ENCODE data around the gene SLC12A7.

SLC12A7 gene

DNA sequence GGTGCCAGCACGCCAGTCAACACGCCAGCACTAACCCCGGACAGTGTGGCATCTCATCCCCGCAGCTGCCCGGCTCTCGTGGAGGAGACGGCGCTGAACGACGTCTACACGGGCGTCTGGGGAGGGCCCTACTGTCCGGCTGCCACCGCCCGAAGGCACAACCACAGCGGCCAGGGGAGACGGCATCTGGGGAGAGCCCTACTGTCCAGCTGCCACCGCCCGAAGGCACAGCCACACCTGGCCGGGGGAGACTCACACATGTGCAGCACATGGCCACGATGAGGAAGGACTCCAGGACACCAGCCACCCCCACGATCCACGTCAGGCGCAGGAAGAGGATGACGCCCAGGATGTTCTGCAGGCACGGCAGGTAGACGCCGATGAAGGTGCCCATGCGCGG lies 23.1 kb downstream of the SLC12A7 start:
- no peak overlapping the region for H3K27ac ChIP-seq (ENCODE audit: extremely low read depth, low read depth, low read length)
- no peaks in the 10 kb centered on the region for H3K4me1 ChIP-seq (ENCODE audit: control insufficient read depth, insufficient read depth, low read length)
- H3K9me3 ChIP-seq (ENCODE audit: control insufficient read depth, insufficient read depth, low read depth, low read length), result no peaks in the 10 kb centered on the region
- TF ChIP-seq ZNF837 (tag by site-specific recombination; IDR thresholded peaks at IDR 0.05), result no peak
- no peak for TF ChIP-seq ZNF350 (tag by site-specific recombination; IDR thresholded peaks at IDR 0.05)
- TF ChIP-seq ZNF341 (tag by site-specific recombination; IDR thresholded peaks at IDR 0.05; ENCODE audit: low read depth), result no peak
- TF ChIP-seq ZNF768 (tag by site-specific recombination; IDR thresholded peaks at IDR 0.05), result no peak
- TF ChIP-seq ZNF677 (tag by site-specific recombination; IDR thresholded peaks at IDR 0.05), result no peak
- no peak for TF ChIP-seq ZNF548 (tag by site-specific recombination; IDR thresholded peaks at IDR 0.05)
- no peak for TF ChIP-seq ZIC2 (tag by site-specific recombination; IDR thresholded peaks at IDR 0.05)
- TF ChIP-seq ZNF239 (tag by site-specific recombination; IDR thresholded peaks at IDR 0.05), result no peak
- TF ChIP-seq, protein P1, sequence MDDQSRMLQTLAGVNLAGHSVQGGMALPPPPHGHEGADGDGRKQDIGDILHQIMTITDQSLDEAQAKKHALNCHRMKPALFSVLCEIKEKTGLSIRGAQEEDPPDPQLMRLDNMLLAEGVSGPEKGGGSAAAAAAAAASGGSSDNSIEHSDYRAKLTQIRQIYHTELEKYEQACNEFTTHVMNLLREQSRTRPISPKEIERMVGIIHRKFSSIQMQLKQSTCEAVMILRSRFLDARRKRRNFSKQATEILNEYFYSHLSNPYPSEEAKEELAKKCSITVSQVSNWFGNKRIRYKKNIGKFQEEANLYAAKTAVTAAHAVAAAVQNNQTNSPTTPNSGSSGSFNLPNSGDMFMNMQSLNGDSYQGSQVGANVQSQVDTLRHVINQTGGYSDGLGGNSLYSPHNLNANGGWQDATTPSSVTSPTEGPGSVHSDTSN (CRISPR knock-in tag; IDR thresholded peaks at IDR 0.05), result no peak
- no peak for TF ChIP-seq SETDB1 (IDR thresholded peaks at IDR 0.05; ENCODE audit: insufficient read length, low read length)
- no peak for TF ChIP-seq ZNF596 (tag by site-specific recombination; IDR thresholded peaks at IDR 0.05)
- no peak for TF ChIP-seq MZF1 (tag by site-specific recombination; IDR thresholded peaks at IDR 0.05; ENCODE audit: borderline replicate concordance)
- CTCF ChIA-PET, result no interaction called here
- peaks cover 0 to 56% of the 10 kb centered on the region in 2 experiments; a peak in 1 of 3 replicates for H3K36me3 ChIP-seq (ENCODE audit: control insufficient read depth in 2 of 2, insufficient read depth in 1 of 2, low read length in 2 of 2)
- POLR2A ChIA-PET, result no interaction called here
- H3K4me3 ChIP-seq (ENCODE audit: low read depth, low read length), result no peak overlapping the region

GRCh38 chr5:1088031-1088430 lies 23.8 kb downstream of the SLC12A7 start:
- Histone ChIP-seq H3K9me3 (ENCODE audit: control insufficient read depth, insufficient read depth, low read depth, low read length) (no peaks in the 10 kb centered on the region), H3K36me3 (ENCODE audit: control insufficient read depth in 2 of 2, insufficient read depth in 1 of 2, low read length in 2 of 2) (peaks cover 0 to 58% of the 10 kb centered on the region in 2 experiments; a peak in 1 of 3 replicates), H3K4me1 (ENCODE audit: control insufficient read depth, insufficient read depth, low read length) (no peaks in the 10 kb centered on the region), H3K4me3 (ENCODE audit: low read depth, low read length) (no peak overlapping the region), H3K27ac (ENCODE audit: extremely low read depth, low read depth, low read length) (no peak overlapping the region)
- TF ChIP-seq ZNF324 (tag by site-specific recombination; IDR thresholded peaks at IDR 0.05), result no peak
- no peak for TF ChIP-seq ZNF521 (tag by site-specific recombination; IDR thresholded peaks at IDR 0.05)
- TF ChIP-seq ZNF211 (tag by site-specific recombination; IDR thresholded peaks at IDR 0.05; ENCODE audit: low read depth), result no peak
- TF ChIP-seq, protein P2, sequence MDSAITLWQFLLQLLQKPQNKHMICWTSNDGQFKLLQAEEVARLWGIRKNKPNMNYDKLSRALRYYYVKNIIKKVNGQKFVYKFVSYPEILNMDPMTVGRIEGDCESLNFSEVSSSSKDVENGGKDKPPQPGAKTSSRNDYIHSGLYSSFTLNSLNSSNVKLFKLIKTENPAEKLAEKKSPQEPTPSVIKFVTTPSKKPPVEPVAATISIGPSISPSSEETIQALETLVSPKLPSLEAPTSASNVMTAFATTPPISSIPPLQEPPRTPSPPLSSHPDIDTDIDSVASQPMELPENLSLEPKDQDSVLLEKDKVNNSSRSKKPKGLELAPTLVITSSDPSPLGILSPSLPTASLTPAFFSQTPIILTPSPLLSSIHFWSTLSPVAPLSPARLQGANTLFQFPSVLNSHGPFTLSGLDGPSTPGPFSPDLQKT (IDR thresholded peaks at IDR 0.05; ENCODE audit: borderline replicate concordance, low read depth, low read length), result no peak
- no peak for TF ChIP-seq ZNF792 (tag by site-specific recombination; IDR thresholded peaks at IDR 0.05)
- no peak for TF ChIP-seq ZNF248 (tag by site-specific recombination; IDR thresholded peaks at IDR 0.05)
- no peak for TF ChIP-seq ZBTB7A (tag by site-specific recombination; IDR thresholded peaks at IDR 0.05; ENCODE audit: low read depth)
- no peak for TF ChIP-seq ZNF341 (tag by site-specific recombination; IDR thresholded peaks at IDR 0.05; ENCODE audit: low read depth)
- no peak for TF ChIP-seq ZNF707 (tag by site-specific recombination; IDR thresholded peaks at IDR 0.05)
- no peak for TF ChIP-seq SCRT1 (tag by site-specific recombination; IDR thresholded peaks at IDR 0.05; ENCODE audit: borderline replicate concordance)
- no peak for TF ChIP-seq KLF10 (tag by site-specific recombination; IDR thresholded peaks at IDR 0.05)
- TF ChIP-seq ZNF391 (tag by site-specific recombination; IDR thresholded peaks at IDR 0.05; ENCODE audit: borderline replicate concordance, low read depth), result no peak
- ChIA-PET CTCF (no interaction called here), POLR2A (no interaction called here)

DNA sequence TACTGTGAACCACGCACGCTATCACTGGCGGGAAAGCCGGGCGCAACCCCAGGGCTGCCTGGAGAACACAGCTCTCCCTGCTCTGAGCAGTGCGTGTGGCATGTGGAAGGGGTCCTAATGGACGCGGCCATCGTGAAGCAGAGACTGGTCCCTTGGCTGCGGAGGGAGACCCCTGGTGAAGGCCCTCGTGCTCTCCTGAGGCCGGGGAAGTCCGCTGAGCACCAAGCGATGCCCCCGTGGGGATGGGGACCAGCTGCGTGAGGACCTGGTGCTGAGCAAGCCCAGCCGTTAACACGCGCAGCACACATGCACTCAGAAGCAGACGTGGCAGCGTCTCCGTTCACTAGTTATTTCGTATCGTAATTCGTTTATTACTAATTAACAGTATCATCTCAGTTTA lies 24.4 kb downstream of the SLC12A7 start:
- POLR2A ChIA-PET, result no interaction called here

More for the DNA sequence above, 24.4 kb downstream of the SLC12A7 start:
- TF ChIP-seq ZNF423 (tag by site-specific recombination; IDR thresholded peaks at IDR 0.05), result no peak
- no peak for TF ChIP-seq ZBTB17 (tag by site-specific recombination; IDR thresholded peaks at IDR 0.05)
- TF ChIP-seq ZNF791 (tag by site-specific recombination; IDR thresholded peaks at IDR 0.05), result no peak
- TF ChIP-seq, protein P3, sequence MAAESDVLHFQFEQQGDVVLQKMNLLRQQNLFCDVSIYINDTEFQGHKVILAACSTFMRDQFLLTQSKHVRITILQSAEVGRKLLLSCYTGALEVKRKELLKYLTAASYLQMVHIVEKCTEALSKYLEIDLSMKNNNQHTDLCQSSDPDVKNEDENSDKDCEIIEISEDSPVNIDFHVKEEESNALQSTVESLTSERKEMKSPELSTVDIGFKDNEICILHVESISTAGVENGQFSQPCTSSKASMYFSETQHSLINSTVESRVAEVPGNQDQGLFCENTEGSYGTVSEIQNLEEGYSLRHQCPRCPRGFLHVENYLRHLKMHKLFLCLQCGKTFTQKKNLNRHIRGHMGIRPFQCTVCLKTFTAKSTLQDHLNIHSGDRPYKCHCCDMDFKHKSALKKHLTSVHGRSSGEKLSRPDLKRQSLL (tag by site-specific recombination; IDR thresholded peaks at IDR 0.05), result no peak
- no peak for TF ChIP-seq ZNF768 (tag by site-specific recombination; IDR thresholded peaks at IDR 0.05)
- TF ChIP-seq ZNF548 (tag by site-specific recombination; IDR thresholded peaks at IDR 0.05), result no peak
- Histone ChIP-seq H3K27ac (ENCODE audit: extremely low read depth, low read depth, low read length) (no peak overlapping the region), H3K4me1 (ENCODE audit: control insufficient read depth, insufficient read depth, low read length) (no peaks in the 10 kb centered on the region), H3K36me3 (ENCODE audit: control insufficient read depth in 2 of 2, insufficient read depth in 1 of 2, low read length in 2 of 2) (peaks cover 0 to 58% of the 10 kb centered on the region in 2 experiments; a peak in 1 of 3 replicates), H3K9me3 (ENCODE audit: control insufficient read depth, insufficient read depth, low read depth, low read length) (no peaks in the 10 kb centered on the region), H3K4me3 (ENCODE audit: low read depth, low read length) (no peak overlapping the region)
- CTCF ChIA-PET, result no interaction called here
